ENCODE results near the gene CRYGN.

GRCh38 chr7:151442776-151443496, 3.0 kb upstream of the CRYGN start:
- TF ChIP-seq GATA2 (IDR thresholded peaks at IDR 0.05; ENCODE audit: low read depth, low read length): no peak
- no peak for TF ChIP-seq GATA3 (IDR thresholded peaks at IDR 0.05; ENCODE audit: low read depth, low read length)

Data from SH-SY5Y (cell line).